Activated naive CD4-positive, alpha-beta T cell treated with Interleukin-2 at 50 U/mL for 16 hours (primary cell): Measurements from ENCODE around the gene PRSS3.
"Not testable (repeated sequence)": the region's sequence is repeated elsewhere in the genome, so short reads cannot be mapped to it uniquely, and the experiment has no call there.

Experiments used
- DNase-seq: peaks from one replicate; pipeline ENCODE4 v3.0.0-alpha.2; 2020

PRSS3 gene

GRCh38 chr9:33795281-33795680 is at the start of gene PRSS3:
Gene PRSS3 (plus strand): TSS chr9:33795561. CDS start chr9:33795574, 13 bp downstream.
- DNase-seq: no peak

- DNase-seq: peak; percentile 13
Measured at GRCh38 chr9:33748633-33749304, 46.6 kb upstream of the PRSS3 start.

- peak; percentile 36 for DNase-seq
Measured at GRCh38 chr9:33749305-33749654, 46.1 kb upstream of the PRSS3 start.

GRCh38 chr9:33750307-33750838 is 45.0 kb upstream of the PRSS3 start:
- DNase-seq: no peak

- DNase-seq: no peak
Measured at GRCh38 chr9:33750839-33751339, 44.5 kb upstream of the PRSS3 start.

GRCh38 chr9:33751536-33752129 is 43.7 kb upstream of the PRSS3 start:
- DNase-seq: no peak

- DNase-seq: no peak
Measured at GRCh38 chr9:33752130-33752637, 43.2 kb upstream of the PRSS3 start.

- DNase-seq: not testable (repeated sequence)
Measured at GRCh38 chr9:33752789-33753188, 42.6 kb upstream of the PRSS3 start.

GRCh38 chr9:33759648-33760047 is 35.7 kb upstream of the PRSS3 start:
- DNase-seq: not testable (repeated sequence)

GRCh38 chr9:33762343-33762742 is 33.0 kb upstream of the PRSS3 start:
- no peak for DNase-seq

GRCh38 chr9:33763709-33764108 is 31.7 kb upstream of the PRSS3 start:
- not testable (repeated sequence) for DNase-seq

GRCh38 chr9:33765411-33765810 is 29.9 kb upstream of the PRSS3 start:
- no peak for DNase-seq

- DNase-seq: not testable (repeated sequence)
Measured at GRCh38 chr9:33770156-33770880, 25.0 kb upstream of the PRSS3 start.

- not testable (repeated sequence) for DNase-seq
Measured at GRCh38 chr9:33773135-33773534, 22.2 kb upstream of the PRSS3 start.

GRCh38 chr9:33774074-33774659 is 21.2 kb upstream of the PRSS3 start:
- DNase-seq: not testable (repeated sequence)

- DNase-seq: no peak
Measured at GRCh38 chr9:33776578-33776977, 18.8 kb upstream of the PRSS3 start.

GRCh38 chr9:33778700-33779351 is 16.5 kb upstream of the PRSS3 start:
- peak; percentile 36 for DNase-seq

GRCh38 chr9:33780276-33780675 is 15.1 kb upstream of the PRSS3 start:
- no peak for DNase-seq

- DNase-seq: no peak
Measured at GRCh38 chr9:33781736-33782135, 13.6 kb upstream of the PRSS3 start.

- no peak for DNase-seq
Measured at GRCh38 chr9:33782395-33783152, 12.8 kb upstream of the PRSS3 start.

- DNase-seq: no peak
Measured at GRCh38 chr9:33785914-33786313, 9.4 kb upstream of the PRSS3 start.

GRCh38 chr9:33786681-33787080 is 8.7 kb upstream of the PRSS3 start:
- no peak for DNase-seq
